Neural cell (in vitro differentiated cells): ENCODE results near the gene NFIA. TPM values are rescaled to one million over a fixed set of nuclear protein-coding genes. Genes with fewer than 3 reads are reported as not detected.
A peak's percentile ranks its signal among the peaks of the same experiment; 100 is the strongest.

ENCODE experiments used
- H2AFZ ChIP-seq: fragments of 200-600, 300-800 bp; sonication (generic), shearing (Covaris generic); 2 replicates; pipeline ENCODE4 v1.6.0; 2014; ENCODE audit warnings: low read depth, mild to moderate bottlenecking, antibody characterized with exemption, low read length, moderate library complexity
- H3F3A ChIP-seq: fragments of 200-600 bp; shearing (Covaris generic); 2 replicates; pipeline ENCODE4 v1.6.1; 2016; ENCODE audit warnings: mild to moderate bottlenecking, moderate library complexity, mixed read lengths, antibody characterized with exemption, low read length; ENCODE audit not compliant: insufficient read depth, poor library complexity, severe bottlenecking
- H3K27ac ChIP-seq: fragments of 200-600, 300-800 bp; sonication (generic), shearing (Covaris generic); 2 replicates; pipeline ENCODE4 v1.5.1; 2014; ENCODE audit warnings: mild to moderate bottlenecking, low read length, moderate library complexity
- H3K27me3 ChIP-seq: fragments of 300-800, 200-600 bp; sonication (generic), shearing (Covaris generic); 2 replicates; pipeline ENCODE4 v1.6.0; 2014; ENCODE audit warnings: mild to moderate bottlenecking, low read depth, low read length, moderate library complexity; ENCODE audit not compliant: insufficient read depth
- H3K36me3 ChIP-seq: fragments of 300-800, 200-600 bp; sonication (generic), shearing (Covaris generic); 2 replicates; pipeline ENCODE4 v1.5.1; 2014; ENCODE audit warnings: mild to moderate bottlenecking, antibody characterized with exemption, low read length, moderate library complexity; ENCODE audit not compliant: insufficient read depth
- H3K4me2 ChIP-seq: fragments of 300-800, 200-600 bp; sonication (generic), shearing (Covaris generic); 2 replicates; pipeline ENCODE4 v1.6.0; 2014; ENCODE audit warnings: mild to moderate bottlenecking, low read length
- H3K4me3 ChIP-seq: fragments of 300-800, 200-600 bp; sonication (generic), shearing (Covaris generic); 2 replicates; pipeline ENCODE4 v1.5.1; 2014; ENCODE audit warnings: mild to moderate bottlenecking, low read length, moderate library complexity
- H3K79me2 ChIP-seq: fragments of 200-600 bp; shearing (Covaris generic); replicated peaks from 2 replicates; pipeline ENCODE4 v1.6.0; 2014; ENCODE audit warnings: mild to moderate bottlenecking, low read length, moderate library complexity; ENCODE audit not compliant: insufficient read depth
- H3K9ac ChIP-seq: fragments of 300-800, 200-600 bp; sonication (generic), shearing (Covaris generic); 2 replicates; pipeline ENCODE4 v1.6.1; 2016; ENCODE audit warnings: mild to moderate bottlenecking, low read length, mixed read lengths
- H3K9me2 ChIP-seq: fragments of 200-600 bp; shearing (Covaris generic); 2 replicates; pipeline ENCODE4 v1.6.1; 2016; ENCODE audit warnings: mild to moderate bottlenecking, low read length, mixed read lengths; ENCODE audit not compliant: insufficient read depth
- H3K9me3 ChIP-seq: fragments of 200-600, 300-800 bp; sonication (generic), shearing (Covaris generic); 2 replicates; pipeline ENCODE4 v1.6.1; 2016; ENCODE audit warnings: mild to moderate bottlenecking, mixed run types, low read length, moderate library complexity, mixed read lengths
- H4K20me1 ChIP-seq: fragments of 200-600 bp; shearing (Covaris generic); 2 replicates; pipeline ENCODE4 v1.6.1; 2016; ENCODE audit warnings: mild to moderate bottlenecking, mixed run types; ENCODE audit not compliant: insufficient read depth
- EP300 ChIP-seq: fragments of 450-650 bp; conservative IDR thresholded peaks from 2 replicates; pipeline ENCODE4 v1.6.1; 2014; ENCODE audit warnings: antibody characterized with exemption, mild to moderate bottlenecking, moderate library complexity; ENCODE audit not compliant: poor library complexity, severe bottlenecking
- EZH2 ChIP-seq: fragments of 200-600, 300-800 bp; shearing (Covaris generic), sonication (generic); IDR thresholded peaks from 2 replicates; pipeline ENCODE4 v1.6.1; 2014; ENCODE audit warnings: antibody characterized with exemption, low read length, borderline replicate concordance, mild to moderate bottlenecking; ENCODE audit not compliant: insufficient read depth, poor library complexity, severe bottlenecking
- MXI1 ChIP-seq: fragments of 450-650 bp; conservative IDR thresholded peaks from 2 replicates; pipeline ENCODE4 v1.6.1; 2014; ENCODE audit warnings: antibody characterized with exemption, mild to moderate bottlenecking; ENCODE audit not compliant: poor library complexity, severe bottlenecking
- POLR2AphosphoS5 ChIP-seq: IDR thresholded peaks from 2 replicates; pipeline ENCODE4 v1.6.1; 2012
- RAD21 ChIP-seq: fragments of 450-650 bp; conservative IDR thresholded peaks from 2 replicates; pipeline ENCODE4 v1.6.1; 2014; ENCODE audit warnings: antibody characterized with exemption, mild to moderate bottlenecking, moderate library complexity
- SMC3 ChIP-seq: fragments of 450-650 bp; conservative IDR thresholded peaks from 2 replicates; pipeline ENCODE4 v1.6.1; 2014; ENCODE audit warnings: antibody characterized with exemption, mild to moderate bottlenecking, moderate library complexity; ENCODE audit not compliant: poor library complexity
- TAF1 ChIP-seq: IDR thresholded peaks from 2 replicates; pipeline ENCODE4 v1.6.1; 2012; ENCODE audit warnings: low read depth
- polyA plus RNA-seq: library from polyadenylated mRNA; depleted of rRNA; stranded (reverse); fragments of >200 nt; gene quantifications from 2 replicates; pipeline ENCODE4 v1.2.3, GENCODE V29; 2014
- TF ChIP-seq, protein P1 (sequence below): IDR thresholded peaks from 2 replicates; pipeline ENCODE4 v1.6.1; 2012; ENCODE audit warnings: borderline replicate concordance
- TF ChIP-seq, protein P2 (sequence below): fragments of 450-650 bp; IDR thresholded peaks from 2 replicates; pipeline ENCODE4 v1.5.1; 2014; ENCODE audit warnings: antibody characterized with exemption, mild to moderate bottlenecking, moderate library complexity; ENCODE audit not compliant: poor library complexity, severe bottlenecking

NFIA gene
- polyA plus RNA-seq, 1 donor from 2014 or later, result 0.47 TPM

DNA sequence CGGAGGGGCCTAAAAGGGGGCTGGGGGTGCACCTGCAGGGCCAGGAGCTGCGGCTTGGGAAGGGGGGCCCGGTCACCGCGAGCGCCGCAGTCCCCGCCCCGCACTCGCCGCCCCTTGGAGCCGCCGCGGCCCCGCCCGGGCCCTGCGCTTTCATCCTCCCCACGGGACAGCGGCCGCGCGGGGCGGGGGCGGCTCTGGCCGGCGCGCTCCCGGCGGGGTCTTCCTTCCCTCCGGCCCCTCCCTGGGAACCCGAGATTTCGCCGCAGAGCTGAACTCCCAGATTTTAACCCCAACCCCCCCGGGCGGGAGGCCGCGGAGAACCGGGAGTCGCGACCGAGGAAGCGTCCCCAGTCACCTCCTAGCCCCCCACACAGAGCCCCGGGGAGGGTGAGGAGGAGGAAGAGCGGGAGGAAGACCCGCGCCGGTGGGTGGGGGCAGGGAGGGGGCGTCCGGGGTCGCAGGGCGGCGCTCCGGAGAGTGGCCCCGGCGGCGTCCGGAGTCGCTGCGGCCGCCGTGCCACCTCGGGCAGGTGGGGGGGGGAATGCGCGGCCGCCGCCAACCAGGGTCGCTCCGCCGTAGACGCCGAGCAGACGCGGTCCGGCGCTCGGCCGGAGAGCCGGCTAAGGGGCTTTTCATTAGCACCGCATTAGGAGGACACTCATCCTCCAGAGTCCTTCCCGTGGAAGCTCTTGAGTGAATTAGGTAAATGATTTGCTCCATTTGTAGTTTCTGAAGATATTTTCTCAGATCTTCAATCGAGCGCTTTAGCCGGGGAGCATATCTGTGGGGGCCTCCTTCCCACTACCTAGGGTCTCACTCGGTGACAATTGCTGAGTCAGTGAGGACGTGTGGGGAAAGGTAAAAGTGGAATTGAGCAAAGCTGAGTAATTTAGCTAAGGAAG is 31.6 kb upstream of the NFIA start:
- Histone ChIP-seq H3K9ac (no peak overlapping the region), H3K79me2 (no peaks in the 10 kb centered on the region), H3K9me3 (no peaks in the 10 kb centered on the region), H4K20me1 (no peaks in the 10 kb centered on the region), H3K4me2 (peak overlapping the region; percentile 51), H3K27me3 (peaks cover 71% of the 10 kb centered on the region), H2AFZ (peak overlapping the region; percentile 33), H3K36me3 (no peaks in the 10 kb centered on the region), H3F3A (no peaks in the 10 kb centered on the region), H3K9me2 (no peaks in the 10 kb centered on the region), H3K27ac (no peak overlapping the region), H3K4me3 (peak overlapping the region; percentile 81)
- TF ChIP-seq EZH2, result peak; percentile 27
- TF ChIP-seq POLR2AphosphoS5, result no peak

DNA sequence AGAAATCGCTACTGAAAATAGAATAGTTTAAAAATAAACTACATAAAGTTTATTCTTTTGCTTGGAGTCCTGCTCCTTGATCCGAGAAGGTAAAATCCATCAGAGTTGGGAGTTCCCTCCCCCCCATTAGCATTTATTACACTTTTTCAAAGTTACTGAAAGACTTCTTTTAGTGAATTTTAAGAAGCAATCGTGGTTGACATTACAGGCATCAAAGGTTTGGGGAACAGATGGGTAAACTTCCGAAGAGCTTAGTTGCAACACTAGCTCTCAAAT is 31.0 kb upstream of the NFIA start:
- Histone ChIP-seq H3K9me3 (no peaks in the 10 kb centered on the region), H3K9me2 (no peaks in the 10 kb centered on the region), H3K4me3 (no peak overlapping the region), H4K20me1 (no peaks in the 10 kb centered on the region), H3K4me2 (no peak overlapping the region), H2AFZ (no peak overlapping the region), H3K27ac (no peak overlapping the region), H3F3A (no peaks in the 10 kb centered on the region), H3K27me3 (peaks cover 75% of the 10 kb centered on the region), H3K36me3 (no peaks in the 10 kb centered on the region), H3K9ac (no peak overlapping the region), H3K79me2 (no peaks in the 10 kb centered on the region)
- no peak for TF ChIP-seq RAD21
- TF ChIP-seq MXI1, result no peak
- no peak for TF ChIP-seq SMC3
- TF ChIP-seq, protein P1, sequence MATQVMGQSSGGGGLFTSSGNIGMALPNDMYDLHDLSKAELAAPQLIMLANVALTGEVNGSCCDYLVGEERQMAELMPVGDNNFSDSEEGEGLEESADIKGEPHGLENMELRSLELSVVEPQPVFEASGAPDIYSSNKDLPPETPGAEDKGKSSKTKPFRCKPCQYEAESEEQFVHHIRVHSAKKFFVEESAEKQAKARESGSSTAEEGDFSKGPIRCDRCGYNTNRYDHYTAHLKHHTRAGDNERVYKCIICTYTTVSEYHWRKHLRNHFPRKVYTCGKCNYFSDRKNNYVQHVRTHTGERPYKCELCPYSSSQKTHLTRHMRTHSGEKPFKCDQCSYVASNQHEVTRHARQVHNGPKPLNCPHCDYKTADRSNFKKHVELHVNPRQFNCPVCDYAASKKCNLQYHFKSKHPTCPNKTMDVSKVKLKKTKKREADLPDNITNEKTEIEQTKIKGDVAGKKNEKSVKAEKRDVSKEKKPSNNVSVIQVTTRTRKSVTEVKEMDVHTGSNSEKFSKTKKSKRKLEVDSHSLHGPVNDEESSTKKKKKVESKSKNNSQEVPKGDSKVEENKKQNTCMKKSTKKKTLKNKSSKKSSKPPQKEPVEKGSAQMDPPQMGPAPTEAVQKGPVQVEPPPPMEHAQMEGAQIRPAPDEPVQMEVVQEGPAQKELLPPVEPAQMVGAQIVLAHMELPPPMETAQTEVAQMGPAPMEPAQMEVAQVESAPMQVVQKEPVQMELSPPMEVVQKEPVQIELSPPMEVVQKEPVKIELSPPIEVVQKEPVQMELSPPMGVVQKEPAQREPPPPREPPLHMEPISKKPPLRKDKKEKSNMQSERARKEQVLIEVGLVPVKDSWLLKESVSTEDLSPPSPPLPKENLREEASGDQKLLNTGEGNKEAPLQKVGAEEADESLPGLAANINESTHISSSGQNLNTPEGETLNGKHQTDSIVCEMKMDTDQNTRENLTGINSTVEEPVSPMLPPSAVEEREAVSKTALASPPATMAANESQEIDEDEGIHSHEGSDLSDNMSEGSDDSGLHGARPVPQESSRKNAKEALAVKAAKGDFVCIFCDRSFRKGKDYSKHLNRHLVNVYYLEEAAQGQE, result no peak
- no peak for TF ChIP-seq TAF1
- TF ChIP-seq POLR2AphosphoS5, result no peak
- TF ChIP-seq EZH2, result no peak
- TF ChIP-seq, protein P2, sequence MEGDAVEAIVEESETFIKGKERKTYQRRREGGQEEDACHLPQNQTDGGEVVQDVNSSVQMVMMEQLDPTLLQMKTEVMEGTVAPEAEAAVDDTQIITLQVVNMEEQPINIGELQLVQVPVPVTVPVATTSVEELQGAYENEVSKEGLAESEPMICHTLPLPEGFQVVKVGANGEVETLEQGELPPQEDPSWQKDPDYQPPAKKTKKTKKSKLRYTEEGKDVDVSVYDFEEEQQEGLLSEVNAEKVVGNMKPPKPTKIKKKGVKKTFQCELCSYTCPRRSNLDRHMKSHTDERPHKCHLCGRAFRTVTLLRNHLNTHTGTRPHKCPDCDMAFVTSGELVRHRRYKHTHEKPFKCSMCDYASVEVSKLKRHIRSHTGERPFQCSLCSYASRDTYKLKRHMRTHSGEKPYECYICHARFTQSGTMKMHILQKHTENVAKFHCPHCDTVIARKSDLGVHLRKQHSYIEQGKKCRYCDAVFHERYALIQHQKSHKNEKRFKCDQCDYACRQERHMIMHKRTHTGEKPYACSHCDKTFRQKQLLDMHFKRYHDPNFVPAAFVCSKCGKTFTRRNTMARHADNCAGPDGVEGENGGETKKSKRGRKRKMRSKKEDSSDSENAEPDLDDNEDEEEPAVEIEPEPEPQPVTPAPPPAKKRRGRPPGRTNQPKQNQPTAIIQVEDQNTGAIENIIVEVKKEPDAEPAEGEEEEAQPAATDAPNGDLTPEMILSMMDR, result no peak
- no peak for TF ChIP-seq EP300
